IMR-90 (cell line): Measurements from ENCODE around the gene FAM228B. TPM values are rescaled to one million over a fixed set of nuclear protein-coding genes. Genes with fewer than 3 reads are reported as not detected.

Source experiments
- ATAC-seq: fragments of 200-7000 bp; cut with Tn5 transposase; 2 replicates; pipeline ENCODE4 v1.9.1; 2020; ENCODE audit warnings: low read depth, mild to moderate bottlenecking, moderate library complexity
- BruUV-seq: library from RNA; stranded (reverse); fragments of 400-500 nt; replicated peaks from 2 replicates; lab custom pipeline; 2021; lab: Mats Ljungman, UMichigan
- CTCF ChIA-PET: fragments of 300-600 bp; formaldehyde crosslinking; extraction: SDS; loops from one replicate; lab custom pipeline; 2021; ENCODE audit warnings: antibody characterized with exemption; lab: Yijun Ruan, JAX
- POLR2A ChIA-PET: fragments of 300-600 bp; sonication (Branson Sonifier 250); formaldehyde crosslinking; loops from one replicate; lab custom pipeline; 2022; ENCODE audit warnings: antibody characterized with exemption; ENCODE audit not compliant: unreplicated experiment; lab: Charles Lee
- DNase-seq: peaks from one replicate; pipeline ENCODE4 v3.0.0; 2013
- H2AFZ ChIP-seq: replicated peaks from 2 replicates; pipeline ENCODE3; 2013; ENCODE audit warnings: low read length, mild to moderate bottlenecking; ENCODE audit not compliant: poor library complexity
- H2AK5ac ChIP-seq: 2 replicates; pipeline ENCODE4 v1.6.1; 2013; ENCODE audit warnings: low read depth, low read length, inconsistent platforms
- H2AK9ac ChIP-seq: replicated peaks from 2 replicates; pipeline ENCODE3; 2013; ENCODE audit warnings: mild to moderate bottlenecking, low read depth, low read length, moderate library complexity; ENCODE audit not compliant: poor library complexity
- H2BK120ac ChIP-seq: 2 replicates; pipeline ENCODE4 v1.6.1; 2013; ENCODE audit warnings: low read depth, low read length, inconsistent platforms
- H2BK15ac ChIP-seq: 3 replicates; pipeline ENCODE4 v1.6.1; 2013; ENCODE audit warnings: low read depth, low read length, inconsistent platforms
- H2BK20ac ChIP-seq: 2 replicates; pipeline ENCODE4 v1.6.1; 2013; ENCODE audit warnings: low read depth, mild to moderate bottlenecking, inconsistent platforms, low read length, moderate library complexity
- H2BK5ac ChIP-seq: 2 replicates; pipeline ENCODE4 v1.6.1; 2013; ENCODE audit warnings: mild to moderate bottlenecking, low read depth, low read length, inconsistent platforms; ENCODE audit not compliant: poor library complexity, severe bottlenecking
- H3K14ac ChIP-seq: replicated peaks from 2 replicates; pipeline ENCODE4 v1.6.1; 2013; ENCODE audit warnings: low read depth, low read length, inconsistent platforms
- H3K18ac ChIP-seq: 2 replicates; pipeline ENCODE4 v1.6.1; 2013; ENCODE audit warnings: low read depth, low read length, control low read depth
- H3K23ac ChIP-seq: 2 replicates; pipeline ENCODE4 v1.6.1; 2013; ENCODE audit warnings: low read depth, low read length, inconsistent platforms
- H3K27ac ChIP-seq: 2 replicates; pipeline ENCODE4 v1.5.1; 2013; ENCODE audit warnings: mild to moderate bottlenecking, control low read depth, low read length; ENCODE audit not compliant: insufficient read depth
- H3K27me3 ChIP-seq: 2 replicates; pipeline ENCODE4 v1.6.1; 2013; ENCODE audit warnings: low read length; ENCODE audit not compliant: control insufficient read depth, insufficient read depth
- H3K36me3 ChIP-seq: 2 replicates; pipeline ENCODE4 v1.6.1; 2013; ENCODE audit warnings: low read length, mixed read lengths; ENCODE audit not compliant: control insufficient read depth, insufficient read depth
- H3K4ac ChIP-seq: 2 replicates; pipeline ENCODE4 v1.6.1; 2013; ENCODE audit warnings: low read depth, low read length, inconsistent platforms
- H3K4me1 ChIP-seq: 2 replicates; pipeline ENCODE4 v1.6.1; 2013; ENCODE audit warnings: low read length, mixed read lengths; ENCODE audit not compliant: control insufficient read depth, insufficient read depth
- H3K4me2 ChIP-seq: 2 replicates; pipeline ENCODE4 v1.6.1; 2013; ENCODE audit warnings: low read depth, mild to moderate bottlenecking, control low read depth, low read length, moderate library complexity
- H3K4me3 ChIP-seq: 2 replicates; pipeline ENCODE4 v1.5.1; 2013; ENCODE audit warnings: low read depth, mild to moderate bottlenecking, control low read depth, low read length, moderate library complexity; ENCODE audit not compliant: insufficient read depth
- H3K56ac ChIP-seq: 2 replicates; pipeline ENCODE4 v1.6.1; 2013; ENCODE audit warnings: low read length, inconsistent platforms; ENCODE audit not compliant: insufficient read depth; ENCODE audit errors: extremely low read depth
- H3K79me1 ChIP-seq, 2 experiments: 2 replicates each; pipeline ENCODE4 v1.6.1; 2013; ENCODE audit warnings: low read length in 2 of 2, inconsistent platforms in 1 of 2, low read depth in 1 of 2
- H3K9ac ChIP-seq: 2 replicates; pipeline ENCODE4 v1.6.1; 2013; ENCODE audit warnings: low read depth, low read length, control low read depth
- H3K9me1 ChIP-seq: 2 replicates; pipeline ENCODE4 v1.6.1; 2013; ENCODE audit warnings: low read length, inconsistent platforms; ENCODE audit not compliant: insufficient read depth
- H3K9me3 ChIP-seq: 2 replicates; pipeline ENCODE4 v1.6.1; 2013; ENCODE audit warnings: low read length; ENCODE audit not compliant: control insufficient read depth, insufficient read depth
- H4K20me1 ChIP-seq: 2 replicates; pipeline ENCODE4 v1.6.1; 2013; ENCODE audit warnings: low read length, inconsistent platforms; ENCODE audit not compliant: insufficient read depth
- H4K5ac ChIP-seq: 2 replicates; pipeline ENCODE4 v1.6.1; 2013; ENCODE audit warnings: mild to moderate bottlenecking, low read depth, low read length, control low read depth
- H4K8ac ChIP-seq, 2 experiments: 2 replicates each; pipeline ENCODE4 v1.6.1; 2013; ENCODE audit warnings: low read depth in 2 of 2, low read length in 2 of 2, control low read depth in 1 of 2, inconsistent platforms in 1 of 2
- H4K91ac ChIP-seq: 2 replicates; pipeline ENCODE4 v1.6.1; 2013; ENCODE audit warnings: low read depth, low read length, inconsistent platforms; ENCODE audit not compliant: insufficient read depth
- CTCF ChIP-seq: conservative IDR thresholded peaks from 2 replicates; pipeline ENCODE4 v1.5.1; 2012; ENCODE audit warnings: mild to moderate bottlenecking, low read depth, low read length, improper control_type of control experiment
- MAZ ChIP-seq: IDR thresholded peaks from 2 replicates; pipeline ENCODE4 v1.6.1; 2012; ENCODE audit warnings: low read depth, mild to moderate bottlenecking, low read length, improper control_type of control experiment, moderate library complexity, borderline replicate concordance
- POLR2A ChIP-seq: IDR thresholded peaks from 2 replicates; pipeline ENCODE4 v1.6.1; 2012; ENCODE audit warnings: mild to moderate bottlenecking, low read depth, low read length
- RAD21 ChIP-seq: IDR thresholded peaks from 2 replicates; pipeline ENCODE4 v1.6.1; 2012; ENCODE audit warnings: low read length, improper control_type of control experiment
- RCOR1 ChIP-seq: IDR thresholded peaks from 2 replicates; pipeline ENCODE4 v1.6.1; 2012; ENCODE audit warnings: mild to moderate bottlenecking, low read length, improper control_type of control experiment; ENCODE audit not compliant: insufficient replicate concordance
- SMC3 ChIP-seq: fragments of 150-350 bp; IDR thresholded peaks from 2 replicates; pipeline ENCODE4 v1.6.1; 2016; ENCODE audit warnings: low read depth, mild to moderate bottlenecking, antibody characterized with exemption, low read length, moderate library complexity
- WGBS, 2 experiments: methylation state at CpG; one replicate each; pipeline versions ENCODE4 v1.1.5 to v1.1.7; 2013; ENCODE audit warnings: missing lambda C conversion rate in 2 of 2; ENCODE audit not compliant: insufficient read length in 1 of 2; ENCODE audit errors: extremely low coverage in 2 of 2; 5-methylcytosine and 5-hydroxymethylcytosine counted together
- dilution Hi-C: fragments of 300-500 bp; cut with HindIII; formaldehyde crosslinking; loops from one replicate; pipeline ENCODE4 v1.14.3; 2018; ENCODE audit warnings: low sequenced_read_pairs; ENCODE audit not compliant: unreplicated experiment
- in situ Hi-C: fragments of 300-500 bp; cut with MboI; formaldehyde crosslinking; loops from 3 replicates; pipeline ENCODE4 v1.14.3; 2019; ENCODE audit warnings: low sequenced_read_pairs, inconsistent platforms, mixed read lengths
- intact Hi-C: fragments of 100-400 bp; cut with micrococcal nuclease; formaldehyde crosslinking; loops from 2 replicates; pipeline ENCODE4 v1.10.0; 2022
- polyA plus RNA-seq, 3 experiments: library from polyadenylated mRNA; depleted of rRNA; stranded (reverse); fragments of >200 nt; gene quantifications; 2 replicates each; pipeline ENCODE4 v1.2.3, GENCODE V29; 2012; ENCODE audit warnings: low replicate concordance in 1 of 3
- total RNA-seq: library from RNA; depleted of rRNA; stranded (reverse); fragments of >200 nt; gene quantifications from 2 replicates; pipeline ENCODE4 v1.2.3, GENCODE V29; 2012
- TF ChIP-seq, protein P1 (sequence below): fragments of 150-350 bp; IDR thresholded peaks from 2 replicates; pipeline ENCODE4 v1.6.1; 2016; ENCODE audit warnings: low read depth, mild to moderate bottlenecking, low read length, moderate library complexity, borderline replicate concordance

FAM228B gene
- total and polyA plus RNA-seq, 2 of the 4 experiments (the other 2 are of a cell fraction): 2.0 to 2.9 TPM

DNA sequence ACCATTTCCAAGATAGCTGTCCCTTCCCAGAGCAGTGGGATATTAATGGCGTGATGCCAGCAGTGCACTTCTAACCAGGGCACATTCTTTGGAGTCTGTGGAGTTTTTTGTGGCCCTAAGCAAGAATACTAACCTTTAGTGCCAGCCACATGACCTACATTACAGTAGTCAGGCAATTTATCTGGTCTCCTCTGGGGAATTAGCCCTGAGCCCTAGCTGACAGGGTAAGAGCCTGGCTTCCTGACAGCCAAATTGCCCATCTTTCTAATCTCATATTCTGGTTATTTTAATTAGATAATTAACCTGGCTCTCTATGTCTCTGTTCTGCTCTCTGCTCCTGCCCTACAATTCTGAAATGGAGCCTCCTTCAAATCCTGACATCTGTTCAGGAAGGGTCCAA lies 5.4 kb upstream of the FAM228B start:
- no peak overlapping the region for H4K91ac ChIP-seq
- no peaks in the 10 kb centered on the region for H3K9me1 ChIP-seq
- H4K5ac ChIP-seq: no peak overlapping the region
- H3K9me3 ChIP-seq: peaks cover 8% of the 10 kb centered on the region
- no TSS peak for BruUV-seq
- H3K36me3 ChIP-seq: no peaks in the 10 kb centered on the region; the same call in 1 of the 2 replicates
- no peak overlapping the region for H3K18ac ChIP-seq
- ChIA-PET POLR2A (no interaction called here), CTCF (interaction anchor here (0.6 kb wide), 1 partner anchor 183 kb away, joined by 3 read pairs; no protein-coding TSS in a partner anchor)
- no peak overlapping the region for H3K9ac ChIP-seq
- dilution Hi-C loops: no loop called here
- no peak overlapping the region for H3K4me2 ChIP-seq
- intact Hi-C loops: no loop called here
- WGBS, 2 experiments: no CpG with 5 or more reads among the region's 1 CpG
- no peaks in the 10 kb centered on the region for H3K4me1 ChIP-seq
- no peak overlapping the region for H3K23ac ChIP-seq
- H4K8ac ChIP-seq: no peak overlapping the region
- TF ChIP-seq CTCF (no peak), MAZ (no peak), POLR2A (no peak), RCOR1 (no peak), SMC3 (no peak), RAD21 (no peak)
- TF ChIP-seq, protein P1, sequence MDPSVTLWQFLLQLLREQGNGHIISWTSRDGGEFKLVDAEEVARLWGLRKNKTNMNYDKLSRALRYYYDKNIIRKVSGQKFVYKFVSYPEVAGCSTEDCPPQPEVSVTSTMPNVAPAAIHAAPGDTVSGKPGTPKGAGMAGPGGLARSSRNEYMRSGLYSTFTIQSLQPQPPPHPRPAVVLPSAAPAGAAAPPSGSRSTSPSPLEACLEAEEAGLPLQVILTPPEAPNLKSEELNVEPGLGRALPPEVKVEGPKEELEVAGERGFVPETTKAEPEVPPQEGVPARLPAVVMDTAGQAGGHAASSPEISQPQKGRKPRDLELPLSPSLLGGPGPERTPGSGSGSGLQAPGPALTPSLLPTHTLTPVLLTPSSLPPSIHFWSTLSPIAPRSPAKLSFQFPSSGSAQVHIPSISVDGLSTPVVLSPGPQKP: no peak
- ATAC-seq (no peak), DNase-seq (no peak)
- peaks cover 5 to 8% of the 10 kb centered on the region in 2 experiments; a peak in 3 of 4 replicates for H3K79me1 ChIP-seq
- no peak overlapping the region for H2AK9ac ChIP-seq
- no peaks in the 10 kb centered on the region for H3K27me3 ChIP-seq
- no peak overlapping the region for H2BK5ac ChIP-seq
- no peaks in the 10 kb centered on the region for H4K20me1 ChIP-seq
- H3K14ac ChIP-seq: no peak overlapping the region
- H3K27ac ChIP-seq: no peak overlapping the region
- no peak overlapping the region for H2BK15ac ChIP-seq
- H2AK5ac ChIP-seq: no peak overlapping the region
- H2BK20ac ChIP-seq: no peak overlapping the region
- no peak overlapping the region for H2BK120ac ChIP-seq
- H3K56ac ChIP-seq: no peak overlapping the region
- no peak overlapping the region for H2AFZ ChIP-seq
- no peak overlapping the region for H3K4me3 ChIP-seq
- in situ Hi-C loops: no loop called here
- no peak overlapping the region for H3K4ac ChIP-seq
